ENCODE measurements around the gene CD300LD.
"Not testable (repeated sequence)": the region's sequence is repeated elsewhere in the genome, so short reads cannot be mapped to it uniquely, and the experiment has no call there.

Gene CD300LD

DNA sequence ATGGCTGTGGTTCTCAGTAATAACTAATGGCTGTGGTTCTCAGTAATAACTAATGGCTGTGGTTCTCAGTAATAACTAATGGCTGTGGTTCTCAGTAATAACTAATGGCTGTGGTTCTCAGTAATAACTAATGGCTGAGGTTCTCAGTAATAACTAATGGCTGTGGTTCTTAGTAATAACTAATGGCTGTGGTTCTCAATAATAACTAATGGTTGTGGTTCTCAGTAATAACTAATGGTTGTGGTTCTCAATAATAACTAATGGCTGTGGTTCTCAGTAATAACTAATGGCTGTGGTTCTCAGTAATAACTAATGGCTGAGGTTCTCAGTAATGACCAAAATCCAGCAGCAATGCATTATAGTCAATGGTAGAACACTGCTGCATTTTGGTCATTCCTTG, 18.4 kb downstream of the CD300LD start:
- DNase-seq (ENCODE audit: low read depth in 1 of 2, low spot score in 1 of 2), result not testable (repeated sequence)

DNA sequence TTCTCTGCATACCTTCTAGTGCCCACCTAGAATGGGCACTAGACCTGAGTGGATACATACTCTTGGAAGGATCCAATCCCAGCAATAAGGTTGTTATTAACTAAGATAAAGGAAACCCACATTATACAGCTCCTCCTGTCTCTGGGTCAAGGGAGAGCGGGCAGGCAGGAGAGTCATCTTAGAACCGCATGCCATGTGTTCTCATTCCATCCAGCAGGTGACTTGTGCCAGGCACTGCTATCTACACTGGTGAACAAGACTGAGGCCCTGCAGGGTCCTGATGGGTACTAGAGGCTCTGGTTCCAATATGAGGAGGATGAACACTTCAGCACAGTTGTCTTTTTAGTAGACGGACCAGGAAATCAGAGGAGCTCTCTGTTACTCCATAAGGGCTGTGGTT, 18.9 kb downstream of the CD300LD start:
- no peak for DNase-seq (ENCODE audit: low read depth in 1 of 2, low spot score in 1 of 2)

DNA sequence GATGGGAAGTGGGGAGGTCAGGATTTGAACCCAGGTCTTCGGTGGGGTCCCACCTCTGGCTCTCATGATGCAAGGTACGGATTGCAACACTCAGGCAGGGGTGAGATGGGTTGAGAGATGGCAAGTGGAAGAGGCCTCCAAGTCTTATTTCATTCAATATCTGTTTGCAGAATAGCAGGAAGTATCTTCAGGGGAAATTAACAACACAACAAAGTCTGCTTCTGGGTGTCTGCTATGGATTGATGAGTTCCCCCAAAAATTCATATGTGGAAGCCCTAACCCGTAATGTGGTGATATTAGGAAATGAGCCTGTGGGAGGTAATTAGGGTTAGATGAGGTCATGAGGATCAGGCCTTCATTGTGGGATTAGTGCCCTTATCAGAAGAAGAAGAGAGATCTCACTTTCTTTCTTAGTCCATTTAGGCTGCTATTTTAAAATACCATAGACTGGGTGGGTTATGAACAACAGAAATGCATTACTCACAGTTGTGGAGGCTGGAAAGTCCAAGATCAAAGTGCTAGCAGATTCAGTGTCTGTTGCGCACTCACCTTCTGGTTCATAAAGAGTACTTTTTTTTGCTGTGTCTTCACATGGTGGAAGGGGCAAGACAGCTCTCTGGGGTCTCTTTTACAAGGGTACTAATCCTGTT, 20.3 kb downstream of the CD300LD start:
- no peak for DNase-seq (ENCODE audit: low read depth in 1 of 2, low spot score in 1 of 2)

DNA sequence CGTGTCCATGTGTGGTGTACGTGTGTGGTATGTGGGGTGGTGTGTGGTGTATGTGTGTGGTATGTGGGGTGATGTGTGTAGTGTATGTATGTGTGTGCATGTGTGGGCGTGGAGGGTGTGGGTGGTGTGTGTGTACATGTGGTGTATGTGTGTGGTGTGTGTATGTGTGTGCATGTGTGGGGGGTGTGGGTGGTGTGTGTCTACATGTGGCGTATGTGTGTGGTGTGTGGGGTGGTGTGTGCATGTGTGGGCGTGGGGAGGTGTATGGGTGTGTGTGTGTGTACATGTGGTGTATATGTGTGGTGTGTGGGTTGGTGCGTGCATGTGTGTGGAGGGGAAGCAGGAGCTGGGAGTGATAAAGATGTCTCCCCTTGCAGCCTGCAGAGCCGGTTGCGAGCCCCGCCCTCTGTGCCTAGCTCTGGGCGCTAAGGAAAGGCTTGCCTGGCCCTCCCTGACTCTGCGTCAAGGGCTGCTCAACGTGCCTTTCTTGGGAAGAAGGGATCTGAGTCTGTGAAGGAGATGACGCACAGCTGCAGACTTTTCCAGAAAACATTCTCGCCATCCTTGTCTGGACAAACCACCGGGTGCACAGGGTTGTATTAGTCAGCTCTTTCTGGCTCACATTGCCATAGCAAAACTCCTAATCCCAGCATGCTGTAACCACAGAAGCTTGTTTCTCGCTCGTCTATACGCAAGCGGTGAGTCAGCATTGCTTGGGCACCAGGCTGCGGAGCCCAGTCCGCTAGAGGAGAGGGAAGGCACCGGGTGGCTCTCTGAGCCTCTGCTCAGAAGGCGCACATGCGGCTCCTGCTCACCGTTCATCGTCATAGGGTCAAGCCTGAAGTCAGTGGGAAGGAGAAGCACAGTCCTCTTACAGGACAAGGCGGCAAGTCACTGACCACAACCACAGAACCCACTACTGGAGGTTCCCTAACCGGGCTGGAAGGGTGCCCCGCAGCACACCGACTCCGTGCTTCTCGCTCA, 22.8 kb downstream of the CD300LD start:
- DNase-seq (ENCODE audit: low read depth in 1 of 2, low spot score in 1 of 2), result no peak

DNA sequence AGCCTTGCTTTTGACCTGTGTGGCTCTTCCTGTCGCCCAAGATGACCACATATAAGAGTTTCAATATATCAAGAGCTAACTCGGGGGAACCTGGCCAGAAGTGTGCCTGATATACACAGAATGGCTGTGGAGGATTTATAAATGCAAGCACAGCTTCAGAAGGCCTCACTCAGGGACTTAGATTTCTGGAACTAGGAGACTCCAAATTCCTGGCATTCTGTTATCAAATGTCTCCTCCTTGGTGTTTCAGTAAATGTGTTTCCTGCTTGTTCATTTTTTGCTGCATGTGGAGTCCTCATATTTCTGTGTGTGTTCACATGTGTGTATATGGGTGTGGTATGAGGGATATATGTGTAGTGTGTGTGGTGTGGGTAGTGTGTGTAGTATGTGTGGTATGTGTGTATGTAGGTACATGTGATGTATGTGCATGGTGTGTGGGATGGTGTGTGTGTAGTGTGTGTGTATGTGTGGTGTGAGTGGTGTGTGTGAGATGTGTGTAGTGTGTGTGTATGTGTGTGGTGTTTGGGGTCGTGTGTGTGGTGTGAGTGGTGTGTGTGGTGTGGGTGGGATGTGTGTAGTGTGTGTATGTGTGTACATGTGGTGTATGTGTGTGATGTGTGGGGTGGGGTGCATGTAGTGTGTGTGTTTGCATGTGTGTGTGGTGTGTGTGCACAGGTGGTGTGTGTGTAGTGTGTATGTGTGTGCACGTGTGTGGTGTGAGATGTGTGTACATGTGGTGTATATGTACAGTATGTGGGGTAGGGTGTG, 23.8 kb downstream of the CD300LD start:
- no peak for DNase-seq (ENCODE audit: low read depth in 1 of 2, low spot score in 1 of 2)

DNA sequence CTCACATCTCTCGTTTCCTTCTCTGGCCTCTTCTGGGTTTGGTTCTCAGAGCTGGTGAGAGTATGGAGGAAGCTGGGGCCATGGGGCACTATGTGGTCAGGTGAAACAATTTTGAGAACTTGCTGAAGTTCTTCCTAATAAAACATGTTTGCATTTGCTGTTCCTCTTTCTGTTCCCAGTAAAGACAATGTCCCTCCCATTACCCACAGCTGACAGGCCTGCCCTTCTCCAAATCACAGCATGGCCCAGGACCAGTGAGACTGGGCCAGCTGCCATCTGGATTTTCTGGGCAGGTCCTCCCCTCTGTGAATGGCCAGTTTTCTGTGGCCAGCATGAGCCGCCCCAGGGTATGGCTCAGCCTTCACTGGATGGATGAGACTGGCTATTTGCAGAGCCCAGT, 24.7 kb downstream of the CD300LD start, which contains the start of gene CD300H:
CD300H (minus strand) TSS at position 113 of the 400 bp plus-strand sequence.
- DNase-seq (ENCODE audit: low read depth in 1 of 2, low spot score in 1 of 2), result no peak

DNA sequence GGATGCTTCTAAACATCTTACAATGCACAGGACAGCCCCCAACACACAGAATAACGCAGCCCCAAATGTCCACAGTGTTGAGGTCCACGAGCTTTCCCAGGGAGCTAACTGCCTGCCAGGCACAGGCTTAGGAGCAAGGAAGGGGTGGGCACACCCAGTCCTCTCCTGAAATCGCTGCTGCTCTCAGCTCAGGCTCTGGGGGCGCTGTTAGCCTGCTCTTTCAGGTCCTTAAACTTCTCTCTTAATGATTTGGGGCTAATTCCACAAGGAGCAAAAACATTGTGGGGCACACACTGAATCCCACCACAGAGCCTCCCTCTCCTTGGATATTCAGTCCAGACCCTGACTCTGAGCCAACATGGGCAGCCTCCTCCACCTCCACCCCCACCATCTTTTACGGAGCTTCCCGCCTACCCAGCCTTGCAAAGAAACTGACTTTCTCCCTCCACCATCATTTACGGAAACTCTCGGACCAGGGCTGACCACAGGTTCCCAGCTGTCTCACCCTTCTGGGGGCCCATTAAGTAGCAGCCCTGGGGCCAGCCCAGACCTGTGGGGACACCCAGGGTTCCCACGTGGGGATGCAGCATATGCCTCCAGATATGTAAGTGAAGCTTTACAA, 25.8 kb downstream of the CD300LD start:
- DNase-seq (ENCODE audit: low read depth in 1 of 2, low spot score in 1 of 2), result no peak

DNA sequence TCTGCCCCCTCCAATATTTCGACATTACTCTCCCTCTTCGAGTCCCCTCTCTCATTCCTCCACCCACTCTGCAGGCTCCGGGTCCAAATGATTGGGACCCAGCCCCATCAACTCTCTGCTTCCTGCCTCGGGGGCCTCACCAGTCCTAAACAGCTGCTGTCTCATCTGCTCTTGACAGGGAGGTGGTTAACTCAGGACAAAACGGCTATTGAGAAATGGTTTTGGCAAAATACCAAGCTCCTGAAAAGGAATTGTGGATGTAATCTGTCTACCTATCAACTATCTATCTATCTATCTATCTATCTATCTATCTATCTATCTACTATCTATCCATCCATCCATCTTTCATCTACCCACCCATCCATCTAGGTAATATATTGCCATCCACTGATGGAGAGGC, 27.0 kb downstream of the CD300LD start:
- DNase-seq (ENCODE audit: low read depth in 1 of 2, low spot score in 1 of 2), result no peak

DNA sequence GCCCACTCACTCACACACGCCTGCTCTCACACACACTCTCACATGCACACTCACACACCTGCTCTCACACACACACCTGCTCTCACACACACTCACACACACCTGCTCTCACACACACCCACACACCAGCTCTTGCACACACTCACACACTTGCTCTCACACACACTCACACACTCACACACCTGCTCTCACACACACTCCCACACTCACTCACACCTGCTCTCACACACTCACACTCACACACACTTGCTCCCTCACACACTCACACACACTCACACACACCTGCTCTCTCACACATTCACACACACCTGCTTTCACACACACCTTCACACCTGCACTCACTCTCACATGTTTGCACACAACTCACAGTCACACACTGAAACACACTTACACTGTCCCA, 28.7 kb downstream of the CD300LD start:
- no peak for DNase-seq (ENCODE audit: low read depth in 1 of 2, low spot score in 1 of 2)

DNA sequence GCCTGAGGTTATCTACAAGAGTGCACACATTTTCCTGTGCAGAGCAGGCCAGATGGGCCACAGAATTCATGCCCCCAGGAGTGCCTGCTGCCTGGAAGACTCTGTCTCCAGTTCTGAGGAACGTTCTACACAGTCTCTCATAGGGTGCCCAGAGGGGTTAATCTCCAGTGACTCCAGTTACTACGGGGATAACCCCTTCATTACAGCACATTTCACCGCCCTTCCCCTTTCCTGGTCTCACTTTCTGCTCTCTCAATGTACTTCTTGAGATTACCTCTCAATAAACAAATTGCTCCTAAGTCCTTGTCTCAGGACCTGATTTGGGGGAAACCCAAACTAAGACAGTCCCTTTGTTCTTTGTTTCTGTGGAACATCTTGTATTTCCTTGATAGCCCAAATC, 30.5 kb downstream of the CD300LD start:
- no peak for DNase-seq (ENCODE audit: low read depth in 1 of 2, low spot score in 1 of 2)

DNA sequence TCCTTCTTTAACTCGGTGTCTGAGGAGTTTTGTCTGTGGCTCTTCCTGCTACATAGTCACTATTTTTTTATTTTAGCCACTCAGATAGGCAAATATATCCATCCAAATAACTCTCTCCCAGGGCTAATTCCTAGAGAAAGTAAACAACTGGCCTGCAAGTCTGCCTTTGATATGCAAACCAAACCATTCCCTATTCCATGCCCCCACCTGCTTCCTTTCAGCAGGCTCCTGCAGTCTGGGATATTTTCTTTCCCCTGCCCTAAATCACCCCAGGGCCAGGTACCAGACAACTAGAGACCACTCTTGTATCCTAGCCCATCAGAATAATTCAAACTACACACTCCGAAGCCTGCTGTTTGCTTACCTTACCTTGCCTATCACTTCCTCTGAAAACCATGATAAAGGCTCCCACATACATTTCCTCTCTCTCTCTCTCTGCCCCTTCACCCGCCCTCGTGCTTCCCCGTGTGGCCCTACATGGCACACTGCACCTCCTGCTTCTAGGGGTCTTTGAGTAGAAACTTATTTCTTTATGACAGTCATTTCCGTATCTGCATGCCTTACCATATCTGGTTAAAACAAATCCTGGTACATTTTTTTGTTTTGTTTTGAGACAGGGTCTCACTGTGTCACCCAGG, 33.1 kb downstream of the CD300LD start:
- no peak for DNase-seq (ENCODE audit: low read depth in 1 of 2, low spot score in 1 of 2)

DNA sequence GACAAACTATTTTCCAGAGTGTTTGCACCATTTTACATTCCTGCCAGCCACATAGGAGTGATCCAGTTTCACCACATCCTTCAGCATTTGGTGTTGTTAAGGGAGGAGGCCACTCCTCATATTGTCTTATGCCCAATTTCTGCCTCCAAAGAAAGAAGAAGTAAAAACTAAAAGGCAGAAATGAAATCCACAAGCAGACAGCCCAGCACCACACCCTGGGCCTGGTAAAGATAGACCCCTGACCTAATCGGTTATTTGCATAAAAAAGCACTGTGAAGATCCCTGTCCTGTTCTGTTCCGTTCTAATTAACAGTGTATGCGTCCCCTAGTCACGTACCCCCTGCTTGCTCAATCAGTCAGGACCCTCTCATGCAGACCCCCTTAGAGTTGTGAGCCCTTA, 33.7 kb downstream of the CD300LD start:
- not testable (repeated sequence) for DNase-seq (ENCODE audit: low read depth in 1 of 2, low spot score in 1 of 2)

DNA sequence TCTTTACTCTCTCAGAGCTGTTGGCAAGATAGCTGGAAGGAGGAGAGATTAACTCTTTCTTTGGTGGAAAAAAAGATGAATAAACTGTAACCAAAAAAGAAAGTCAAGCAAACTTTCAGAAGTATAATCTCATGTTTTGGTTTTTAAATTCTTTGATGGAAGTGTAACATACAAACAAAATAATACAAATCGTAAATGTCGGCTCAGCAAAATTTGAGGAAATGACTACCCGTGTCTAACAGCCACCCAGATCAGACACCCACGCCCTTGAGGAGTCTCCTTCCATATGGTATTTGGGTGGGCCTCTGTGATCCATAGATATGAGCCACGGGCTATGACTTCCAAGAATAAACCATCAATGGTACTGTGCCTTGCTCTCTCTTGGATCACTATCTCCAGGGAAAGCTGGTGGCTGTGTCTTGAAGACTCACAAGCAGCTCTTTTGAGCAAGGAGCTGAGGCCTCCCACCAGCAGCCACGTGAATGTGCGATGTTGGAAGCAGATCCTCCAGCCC, 36.6 kb downstream of the CD300LD start:
- DNase-seq (ENCODE audit: low read depth in 1 of 2, low spot score in 1 of 2), result no peak

DNA sequence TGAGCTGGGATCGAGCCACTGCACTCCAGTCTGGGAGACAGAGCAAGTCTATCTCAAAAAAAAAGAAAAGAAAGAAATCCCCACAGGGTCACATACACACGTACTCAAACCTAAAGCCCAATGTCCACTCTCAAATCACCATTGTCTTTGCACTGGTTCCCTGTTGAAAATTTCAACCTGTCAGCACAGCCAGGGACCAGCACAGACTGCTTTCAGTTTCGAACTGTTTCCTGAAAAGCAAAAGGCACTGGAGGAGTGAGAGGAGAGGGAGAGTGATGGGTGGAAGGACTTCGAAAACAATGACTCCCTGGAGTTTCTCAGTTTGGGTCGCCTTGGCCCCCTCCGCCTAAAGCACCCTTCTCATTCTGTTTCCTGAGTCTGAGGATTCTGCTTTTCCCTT, 37.2 kb downstream of the CD300LD start:
- no peak for DNase-seq (ENCODE audit: low read depth in 1 of 2, low spot score in 1 of 2)

DNA sequence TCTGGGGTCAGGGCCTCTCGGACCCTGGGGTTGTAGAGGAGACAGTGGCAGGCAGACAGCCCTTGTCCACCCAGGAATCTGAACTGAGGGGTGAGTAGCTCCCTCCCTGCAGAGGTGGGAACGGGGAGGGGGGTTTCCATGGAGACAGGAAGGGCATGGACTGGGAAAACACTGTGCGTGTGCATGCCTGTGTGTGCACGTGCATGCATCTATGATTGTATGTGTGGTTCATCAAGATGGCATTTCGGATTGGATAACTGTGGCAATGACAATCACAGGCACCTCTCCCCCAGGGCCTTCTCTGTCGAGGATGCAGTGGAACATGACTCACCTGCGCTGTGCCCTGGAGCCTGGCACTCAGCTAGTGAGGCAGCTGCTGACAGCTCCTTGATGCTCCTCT, 40.0 kb downstream of the CD300LD start:
- DNase-seq (ENCODE audit: low read depth in 1 of 2, low spot score in 1 of 2), result no peak

DNA sequence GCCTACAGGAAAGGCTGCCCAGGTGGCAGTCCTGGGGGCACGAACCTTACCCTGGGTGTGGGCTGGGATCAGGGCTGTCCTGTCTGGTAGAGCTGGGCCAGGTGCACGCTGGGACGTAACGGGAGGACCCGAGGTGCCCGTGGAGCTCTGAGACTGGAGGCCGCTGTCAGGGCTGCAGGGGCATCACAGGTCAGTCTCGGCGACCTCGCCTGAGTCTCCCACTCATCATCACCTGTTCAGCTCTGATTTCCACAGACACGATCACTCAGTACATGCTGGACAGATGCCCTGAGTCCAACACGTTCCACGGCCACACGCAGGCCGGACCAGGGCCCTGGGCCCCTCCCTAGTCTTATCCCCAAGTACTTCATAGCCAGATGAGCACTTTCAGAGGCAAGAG, 41.5 kb downstream of the CD300LD start:
- DNase-seq (ENCODE audit: low read depth in 1 of 2, low spot score in 1 of 2), result no peak

DNA sequence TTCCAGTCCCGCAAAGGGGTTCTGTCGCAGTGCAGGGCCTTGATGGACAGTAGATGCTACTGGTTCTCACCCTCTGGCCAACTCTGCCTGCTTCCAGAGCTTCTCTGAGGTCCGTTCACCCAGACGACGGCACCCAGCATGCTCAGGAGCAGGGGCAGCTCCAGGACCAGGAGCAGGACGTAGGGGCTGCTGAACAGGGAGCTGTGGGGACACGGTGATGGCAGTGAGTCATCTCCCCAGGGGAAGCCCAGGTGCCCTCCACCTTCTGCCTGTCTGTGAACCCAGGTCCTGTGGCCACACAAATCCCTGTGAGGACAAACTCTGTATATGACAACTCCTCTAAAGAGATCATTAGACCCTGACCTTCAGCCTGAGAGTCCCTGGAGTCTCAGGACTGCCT, 42.7 kb downstream of the CD300LD start:
- no peak for DNase-seq (ENCODE audit: low read depth in 1 of 2, low spot score in 1 of 2)

DNA sequence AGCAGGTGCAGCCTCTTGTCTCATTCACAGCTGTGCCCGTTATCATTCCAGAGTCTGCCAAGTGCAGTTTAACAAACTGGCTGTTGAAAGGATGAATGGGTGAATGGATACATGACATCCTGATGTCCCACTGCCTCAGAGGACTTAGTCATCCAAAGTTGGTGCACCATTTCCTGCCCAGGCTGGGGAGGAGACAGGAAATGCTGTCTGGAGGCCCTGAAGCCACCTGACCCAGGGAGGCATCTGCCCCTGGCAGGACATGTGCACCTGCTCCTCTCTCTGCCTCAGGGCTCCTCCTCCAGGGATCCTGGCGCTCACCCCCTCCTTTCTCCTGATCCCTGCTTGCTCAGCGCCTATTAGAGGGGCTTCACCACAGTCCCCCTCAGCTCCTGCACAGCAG, 44.3 kb downstream of the CD300LD start:
- DNase-seq (ENCODE audit: low read depth in 1 of 2, low spot score in 1 of 2), result no peak

DNA sequence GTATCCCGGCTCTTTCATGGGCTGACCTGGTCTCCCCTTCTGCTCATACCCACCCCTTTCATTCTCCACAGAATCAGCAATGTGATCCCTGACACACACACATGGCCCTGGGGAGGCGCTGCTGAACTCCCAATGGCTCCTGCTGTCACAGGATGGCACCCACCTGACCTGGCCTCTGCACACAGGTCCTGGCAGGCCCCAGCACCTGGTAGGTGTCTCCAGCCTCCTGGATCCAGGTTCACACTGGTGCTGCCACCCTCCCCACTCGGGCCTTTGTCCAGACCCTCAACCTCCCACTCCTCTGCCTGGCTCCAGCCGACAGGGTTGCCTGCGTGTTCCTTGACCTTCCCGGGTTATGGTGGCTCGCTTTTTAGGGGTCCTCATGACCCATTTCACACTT, 44.8 kb downstream of the CD300LD start:
- no peak for DNase-seq (ENCODE audit: low read depth in 1 of 2, low spot score in 1 of 2)

DNA sequence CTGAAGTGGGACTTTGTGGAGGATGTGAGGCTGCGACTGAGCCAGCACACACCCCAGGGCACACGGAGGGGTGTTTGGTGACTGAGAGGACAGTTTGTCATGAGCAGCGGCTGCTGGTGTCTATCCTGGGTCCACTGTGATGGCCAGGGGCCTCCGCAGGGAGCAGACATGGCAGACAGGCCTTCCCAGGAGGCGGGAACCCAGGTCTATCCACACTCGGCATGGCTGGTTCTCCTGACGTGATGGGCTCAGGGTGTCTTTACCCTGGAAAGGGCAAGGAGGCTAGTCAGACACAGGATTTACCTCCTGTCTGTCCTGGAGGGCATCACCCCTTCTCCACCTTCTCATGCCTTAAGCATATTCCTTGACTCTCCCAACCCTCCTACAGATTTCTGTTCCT, 45.5 kb downstream of the CD300LD start:
- DNase-seq (ENCODE audit: low read depth in 1 of 2, low spot score in 1 of 2), result no peak

DNA sequence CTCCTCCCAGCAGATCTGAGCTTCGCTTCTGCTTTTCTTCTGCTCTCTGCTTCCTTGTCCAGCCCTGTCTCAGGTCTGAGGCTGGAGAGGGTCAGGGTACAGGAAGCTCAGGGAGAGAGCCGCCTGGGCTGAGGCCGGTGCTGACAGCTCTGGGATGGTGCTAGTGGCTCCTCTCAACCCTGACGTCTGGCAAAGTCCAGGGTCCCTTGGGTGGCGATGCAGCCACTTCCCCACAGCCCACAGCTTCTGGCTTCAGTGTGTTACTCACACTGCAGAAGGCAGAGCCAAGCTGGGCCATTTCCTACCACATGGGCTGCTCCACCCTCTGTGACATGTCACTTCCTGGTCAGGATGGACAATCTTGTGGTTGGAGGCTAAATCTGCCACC, 46.2 kb downstream of the CD300LD start, which contains the start of gene CD300C:
CD300C (minus strand) TSS at position 273 of the 388 bp plus-strand sequence. CDS start 333 bp downstream, outside the sequence.
- no peak for DNase-seq (ENCODE audit: low read depth in 1 of 2, low spot score in 1 of 2)
